H1 (cell line): Measurements from ENCODE around the gene DXO. TPM values are rescaled to one million over a fixed set of nuclear protein-coding genes. Genes with fewer than 3 reads are reported as not detected.

ENCODE experiments used
- CTCF ChIA-PET: fragments of 300-600 bp; sonication (Branson Sonifier 250); formaldehyde crosslinking; loops from one replicate; lab custom pipeline; 2021; ENCODE audit not compliant: partially characterized antibody; lab: Charles Lee
- POLR2A ChIA-PET: fragments of 300-600 bp; sonication (Branson Sonifier 250); formaldehyde crosslinking; loops from one replicate; lab custom pipeline; 2021; ENCODE audit warnings: inconsistent platforms; ENCODE audit not compliant: partially characterized antibody; lab: Charles Lee
- DNase-seq, 2 experiments: peaks; one replicate each; pipeline versions ENCODE4 v3.0.0 to v3.0.0-alpha.2; 2010 to 2022; ENCODE audit warnings: low spot score in 2 of 2, low read depth in 1 of 2, mixed read lengths in 1 of 2
- FAIRE-seq: peaks from 2 replicates; lab custom pipeline; 2011; peaks lifted over from hg19 to GRCh38; lab: Jason Lieb, UNC
- H2AFZ ChIP-seq: 2 replicates; pipeline ENCODE4 v1.8.1; 2012; ENCODE audit warnings: low read length, inconsistent platforms
- H2AK5ac ChIP-seq: 2 replicates; pipeline ENCODE4 v1.6.1; 2013; ENCODE audit warnings: low read depth, low read length
- H2BK120ac ChIP-seq: replicated peaks from 2 replicates; pipeline ENCODE3; 2013; ENCODE audit warnings: low read depth, low read length, inconsistent platforms
- H2BK12ac ChIP-seq: 2 replicates; pipeline ENCODE4 v1.6.1; 2013; ENCODE audit warnings: low read depth, low read length
- H2BK15ac ChIP-seq: 2 replicates; pipeline ENCODE4 v1.6.1; 2013; ENCODE audit warnings: low read length
- H2BK20ac ChIP-seq: 2 replicates; pipeline ENCODE4 v1.6.1; 2013; ENCODE audit warnings: low read length
- H2BK5ac ChIP-seq: 2 replicates; pipeline ENCODE4 v1.6.1; 2013; ENCODE audit warnings: low read depth, low read length
- H3K14ac ChIP-seq: 2 replicates; pipeline ENCODE4 v1.6.1; 2013; ENCODE audit warnings: inconsistent platforms; ENCODE audit not compliant: insufficient read length
- H3K18ac ChIP-seq: 2 replicates; pipeline ENCODE4 v1.6.1; 2013; ENCODE audit warnings: low read length; ENCODE audit errors: extremely low read depth
- H3K23ac ChIP-seq: 2 replicates; pipeline ENCODE4 v1.6.1; 2013; ENCODE audit warnings: inconsistent platforms; ENCODE audit not compliant: insufficient read length
- H3K23me2 ChIP-seq: 2 replicates; pipeline ENCODE4 v1.6.1; 2013; ENCODE audit warnings: low read depth, low read length
- H3K27ac ChIP-seq: 2 replicates; pipeline ENCODE4 v1.6.1; 2011; ENCODE audit warnings: low read depth, low read length, inconsistent platforms
- H3K27me3 ChIP-seq, 4 experiments: replicated peaks in 1 of 4; 1 replicate in 1 of 4; 2 replicates in 3 of 4; pipeline versions ENCODE4 v1.6.1 to v1.8.1; 2011 to 2013; ENCODE audit warnings: low read length in 3 of 4, mild to moderate bottlenecking in 3 of 4, inconsistent platforms in 2 of 4, mixed read lengths in 2 of 4, moderate library complexity in 1 of 4; ENCODE audit not compliant: control insufficient read depth in 3 of 4, insufficient read depth in 3 of 4; ENCODE audit errors: extremely low read depth in 1 of 4
- H3K36me3 ChIP-seq, 4 experiments: 2 replicates each; pipeline versions ENCODE4 v1.6.1 to v1.8.1; 2011 to 2013; ENCODE audit warnings: mild to moderate bottlenecking in 4 of 4, low read length in 3 of 4, moderate library complexity in 2 of 4, control low read depth in 1 of 4, inconsistent platforms in 1 of 4; ENCODE audit not compliant: insufficient read depth in 4 of 4, control insufficient read depth in 2 of 4
- H3K4ac ChIP-seq: replicated peaks from 2 replicates; pipeline ENCODE3; 2013; ENCODE audit warnings: low read length, low read depth, mixed read lengths, inconsistent platforms; ENCODE audit not compliant: insufficient read length
- H3K4me1 ChIP-seq, 4 experiments: replicated peaks in 1 of 4; 1 replicate in 1 of 4; 2 replicates in 3 of 4; pipeline versions ENCODE4 v1.6.1 to v1.8.1; 2011 to 2013; ENCODE audit warnings: low read length in 3 of 4, inconsistent platforms in 2 of 4, mixed read lengths in 1 of 4; ENCODE audit not compliant: insufficient read depth in 4 of 4, control insufficient read depth in 3 of 4
- H3K4me2 ChIP-seq, 2 experiments: 2 replicates each; pipeline versions ENCODE4 v1.6.1 to v1.8.1; 2011 to 2013; ENCODE audit warnings: low read depth in 2 of 2, low read length in 2 of 2, control low read depth in 1 of 2, inconsistent platforms in 1 of 2, mild to moderate bottlenecking in 1 of 2; ENCODE audit not compliant: insufficient read depth in 1 of 2
- H3K4me3 ChIP-seq, 4 experiments: fragments of 200-600, 300-600 bp in 1 of 4; sonication (generic), shearing (Covaris generic), sonication (Bioruptor Twin) in 1 of 4; 2 replicates each; pipeline versions ENCODE4 v1.5.1 to v1.8.1; 2011 to 2016; ENCODE audit warnings: low read length in 4 of 4, low read depth in 3 of 4, control low read depth in 2 of 4, inconsistent platforms in 2 of 4, mild to moderate bottlenecking in 2 of 4, mixed read lengths in 1 of 4, moderate library complexity in 1 of 4; ENCODE audit not compliant: insufficient read depth in 2 of 4; ENCODE audit errors: extremely low read depth in 1 of 4
- H3K56ac ChIP-seq: replicated peaks from 2 replicates; pipeline ENCODE3; 2013; ENCODE audit warnings: low read depth, mild to moderate bottlenecking, mixed read lengths, low read length, inconsistent platforms; ENCODE audit not compliant: insufficient read length
- H3K79me1 ChIP-seq: 2 replicates; pipeline ENCODE4 v1.6.1; 2013; ENCODE audit warnings: low read depth, low read length, control low read depth
- H3K79me2 ChIP-seq, 2 experiments: 2 replicates each; pipeline versions ENCODE4 v1.6.1 to v1.8.1; 2012 to 2013; ENCODE audit warnings: low read length in 2 of 2, mild to moderate bottlenecking in 2 of 2, inconsistent platforms in 1 of 2; ENCODE audit not compliant: insufficient read depth in 2 of 2, control insufficient read depth in 1 of 2
- H3K9ac ChIP-seq, 4 experiments: replicated peaks in 1 of 4; 1 replicate in 1 of 4; 2 replicates in 3 of 4; pipeline versions ENCODE4 v1.6.1 to v1.8.1; 2011 to 2013; ENCODE audit warnings: low read depth in 3 of 4, low read length in 3 of 4, control low read depth in 2 of 4, mild to moderate bottlenecking in 2 of 4, moderate library complexity in 2 of 4, inconsistent platforms in 1 of 4; ENCODE audit errors: extremely low read depth in 1 of 4
- H3K9me3 ChIP-seq, 2 experiments: 2 replicates each; pipeline versions ENCODE4 v1.6.1 to v1.8.1; 2012 to 2013; ENCODE audit warnings: mild to moderate bottlenecking in 2 of 2, moderate library complexity in 2 of 2, control low read depth in 1 of 2, inconsistent platforms in 1 of 2, low read depth in 1 of 2, low read length in 1 of 2, mixed read lengths in 1 of 2; ENCODE audit not compliant: insufficient read depth in 2 of 2
- H4K20me1 ChIP-seq, 2 experiments: replicated peaks in 1 of 2; 2 replicates each; pipeline versions ENCODE3 to v1.8.1; 2011 to 2013; ENCODE audit warnings: inconsistent platforms in 2 of 2, low read length in 2 of 2, mild to moderate bottlenecking in 1 of 2; ENCODE audit not compliant: insufficient read depth in 2 of 2, control insufficient read depth in 1 of 2
- H4K5ac ChIP-seq: 2 replicates; pipeline ENCODE4 v1.6.1; 2013; ENCODE audit warnings: low read length, low read depth, mixed read lengths, inconsistent platforms; ENCODE audit not compliant: insufficient read length
- H4K8ac ChIP-seq: 2 replicates; pipeline ENCODE4 v1.8.0; 2013; ENCODE audit warnings: mild to moderate bottlenecking, moderate library complexity, low read length, inconsistent platforms; ENCODE audit not compliant: insufficient read depth; ENCODE audit errors: extremely low read depth
- H4K91ac ChIP-seq: replicated peaks from 2 replicates; pipeline ENCODE3; 2013; ENCODE audit warnings: low read length, mixed read lengths, inconsistent platforms; ENCODE audit not compliant: insufficient read length
- POLR2AphosphoS5 ChIP-seq: IDR thresholded peaks from 2 replicates; pipeline ENCODE4 v1.6.1; 2011; ENCODE audit warnings: low read depth, low read length
- POU5F1 ChIP-seq: IDR thresholded peaks from 2 replicates; pipeline ENCODE4 v1.6.1; 2011; ENCODE audit warnings: low read depth, mild to moderate bottlenecking, low read length, moderate library complexity
- WGBS, 2 experiments: shearing (Covaris generic) in 1 of 2; methylation state at CpG; one replicate each; pipeline versions ENCODE4 v1.1.6 to v1.1.7; 2013 to 2015; ENCODE audit warnings: low lambda C conversion rate in 2 of 2, mixed read lengths in 2 of 2, inconsistent platforms in 1 of 2, low coverage in 1 of 2, missing lambda C conversion rate in 1 of 2; ENCODE audit not compliant: insufficient replicate concordance in 2 of 2, insufficient coverage in 1 of 2, insufficient read length in 1 of 2; ENCODE audit errors: extremely low coverage in 1 of 2, missing lambda C conversion rate in 1 of 2; 5-methylcytosine and 5-hydroxymethylcytosine counted together
- polyA plus RNA-seq, 7 experiments: library from polyadenylated mRNA; depleted of rRNA in 3 of 7; stranded (reverse) in 5 of 7; unstranded in 2 of 7; fragments of >200 nt in 5 of 7; fragments of 200-250 nt in 2 of 7; gene quantifications; 1 replicate in 5 of 7; 2 replicates in 1 of 7; 4 replicates in 1 of 7; pipeline versions ENCODE4 v1.2.1 to v1.2.3, GENCODE V29; 2011 to 2013; ENCODE audit warnings: missing spikeins in 2 of 7, mixed read lengths in 2 of 7
- total RNA-seq: library from RNA; stranded (reverse); fragmentation: NEBNext Ultra II Directional; extraction: Animal tissue kit (Norgen Biotek cat#: 25700); gene quantifications from 2 replicates; pipeline ENCODE4 v1.2.1, GENCODE V29; 2021

The DXO gene
- total and polyA plus RNA-seq, 2 of the 8 experiments (the other 6 are each of a cell fraction or from before 2014, with no cell fraction given): 14.7 to 23.9 TPM

DNA sequence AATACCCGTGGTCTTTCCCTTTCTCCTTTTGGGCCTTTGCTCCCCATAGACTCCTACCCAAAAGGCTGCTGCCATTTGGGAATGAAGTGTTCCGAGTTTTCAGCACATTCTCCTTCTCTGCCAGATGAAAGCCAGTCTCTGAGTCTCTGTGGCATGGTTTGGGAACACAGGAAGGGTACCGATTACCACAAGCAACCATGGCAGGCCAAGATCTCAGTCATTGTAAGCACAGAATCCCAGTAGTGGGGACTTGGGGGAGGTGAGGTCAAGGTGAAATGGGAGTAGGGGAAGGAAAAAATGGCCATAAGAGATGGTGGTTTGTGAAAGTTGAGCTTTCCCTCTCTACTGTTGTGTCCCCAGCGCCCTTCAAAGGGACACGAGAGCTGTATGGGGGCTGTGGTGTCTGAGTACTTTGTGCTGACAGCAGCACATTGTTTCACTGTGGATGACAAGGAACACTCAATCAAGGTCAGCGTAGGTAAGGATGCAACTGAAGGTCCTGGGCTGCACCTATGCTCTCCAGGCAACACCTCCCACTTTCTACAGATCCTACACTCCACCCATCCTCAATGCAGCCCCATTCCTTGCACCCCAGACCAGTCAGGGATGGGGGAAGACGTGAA is 21.9 kb downstream of the DXO start:
- Histone ChIP-seq H3K9me3 (no peaks in the 10 kb centered on the region), H2AFZ (no peak overlapping the region), H3K18ac (no peak overlapping the region), H2BK120ac (no peak overlapping the region), H2BK20ac (no peak overlapping the region), H3K79me1 (no peaks in the 10 kb centered on the region), H3K27ac (no peak overlapping the region), H3K56ac (no peak overlapping the region), H3K9ac (no peak overlapping the region), H3K27me3 (peaks cover 0 to 5% (median 2%) of the 10 kb centered on the region in 4 experiments; a peak in 3 of 7 replicates), H3K4me2 (no peak overlapping the region), H3K23ac (no peak overlapping the region), H3K36me3 (peaks cover 15 to 37% (median 35%) of the 10 kb centered on the region in 4 experiments; a peak in 7 of 8 replicates), H4K5ac (no peak overlapping the region), H4K91ac (no peak overlapping the region), H3K4me1 (peaks cover 0 to 2% (median 0%) of the 10 kb centered on the region in 4 experiments; a peak in 1 of 7 replicates), H2AK5ac (no peak overlapping the region), H3K14ac (no peak overlapping the region), H2BK15ac (no peak overlapping the region), H2BK5ac (no peak overlapping the region), H4K20me1 (no peaks in the 10 kb centered on the region), H3K4ac (no peak overlapping the region), H4K8ac (no peak overlapping the region), H2BK12ac (no peak overlapping the region), H3K23me2 (no peaks in the 10 kb centered on the region), H3K79me2 (no peaks in the 10 kb centered on the region), H3K4me3 (no peak overlapping the region)
- DNase-seq (no peak), FAIRE-seq (no peak)
- CTCF ChIA-PET: interaction anchor here (1.0 to 5.8 kb wide), 7 partner anchors 9 to 149 kb away, joined by 3 to 84 read pairs (median 20); partner anchors contain the start of genes DXO and SKIC2
- TF ChIP-seq POLR2AphosphoS5 (0 out of 2 replicates have a peak, but pooled peaks have one; percentile 15), POU5F1 (no peak)
- WGBS, 2 experiments: 80% methylated on average over 7 of the region's 7 CpGs; no CpG with 5 or more reads in 1 of the 2 experiments
- POLR2A ChIA-PET: interaction anchor here (0.8 to 16.4 kb wide), 8 partner anchors 9 to 126 kb away, joined by 3 to 279 read pairs (median 7); partner anchors contain the start of genes C2, DXO, NELFE and SKIC2
